ENCODE results near the gene RNF150.

DNA sequence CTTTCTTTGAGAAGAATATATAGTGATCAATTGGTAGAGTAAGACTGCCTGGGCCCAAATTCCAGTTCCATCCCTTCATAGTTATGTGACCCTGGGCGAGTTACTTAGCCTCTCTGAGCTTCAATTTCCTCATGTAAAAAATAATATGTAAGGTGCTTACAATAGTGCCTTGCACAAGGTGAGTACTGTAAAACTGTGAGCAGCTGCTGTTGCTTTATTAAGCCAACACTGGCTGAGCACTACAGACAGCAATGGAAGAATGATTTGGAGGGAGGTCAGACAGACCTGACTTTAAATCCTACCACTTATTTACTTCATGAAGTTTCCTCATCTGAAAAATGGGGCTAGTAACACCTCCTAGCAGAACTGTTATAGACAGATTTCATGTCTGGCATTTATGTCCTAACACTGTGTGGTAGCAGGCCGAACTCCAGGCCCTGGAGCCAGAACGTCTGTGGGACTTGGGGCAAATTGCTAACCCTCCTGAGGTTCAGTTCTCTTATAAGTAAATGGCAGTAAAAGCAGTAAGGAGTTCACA, 53.8 kb downstream of the RNF150 start:
- TF ChIP-seq, protein P1, sequence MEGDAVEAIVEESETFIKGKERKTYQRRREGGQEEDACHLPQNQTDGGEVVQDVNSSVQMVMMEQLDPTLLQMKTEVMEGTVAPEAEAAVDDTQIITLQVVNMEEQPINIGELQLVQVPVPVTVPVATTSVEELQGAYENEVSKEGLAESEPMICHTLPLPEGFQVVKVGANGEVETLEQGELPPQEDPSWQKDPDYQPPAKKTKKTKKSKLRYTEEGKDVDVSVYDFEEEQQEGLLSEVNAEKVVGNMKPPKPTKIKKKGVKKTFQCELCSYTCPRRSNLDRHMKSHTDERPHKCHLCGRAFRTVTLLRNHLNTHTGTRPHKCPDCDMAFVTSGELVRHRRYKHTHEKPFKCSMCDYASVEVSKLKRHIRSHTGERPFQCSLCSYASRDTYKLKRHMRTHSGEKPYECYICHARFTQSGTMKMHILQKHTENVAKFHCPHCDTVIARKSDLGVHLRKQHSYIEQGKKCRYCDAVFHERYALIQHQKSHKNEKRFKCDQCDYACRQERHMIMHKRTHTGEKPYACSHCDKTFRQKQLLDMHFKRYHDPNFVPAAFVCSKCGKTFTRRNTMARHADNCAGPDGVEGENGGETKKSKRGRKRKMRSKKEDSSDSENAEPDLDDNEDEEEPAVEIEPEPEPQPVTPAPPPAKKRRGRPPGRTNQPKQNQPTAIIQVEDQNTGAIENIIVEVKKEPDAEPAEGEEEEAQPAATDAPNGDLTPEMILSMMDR (IDR thresholded peaks at IDR 0.05): no peak
- no peak for TF ChIP-seq POLR2A (IDR thresholded peaks at IDR 0.05)

Data from adrenal gland (tissue), 5 donors.